ENCODE data around the gene BLNK.

BLNK gene

GRCh38 chr10:96261930-96262329, 9.4 kb downstream of the BLNK start:
- DNase-seq (ENCODE audit: low read depth, low spot score): no peak

GRCh38 chr10:96261132-96261531, 10.2 kb downstream of the BLNK start:
- no peak for DNase-seq (ENCODE audit: low read depth, low spot score)

- no peak for DNase-seq (ENCODE audit: low read depth, low spot score)
These were observed 11.4 kb downstream of the BLNK start for GRCh38 chr10:96260014-96260413.

GRCh38 chr10:96259150-96259549, 12.2 kb downstream of the BLNK start:
- no peak for DNase-seq (ENCODE audit: low read depth, low spot score)

- no peak for DNase-seq (ENCODE audit: low read depth, low spot score)
These were observed 13.4 kb downstream of the BLNK start for GRCh38 chr10:96257944-96258343.

GRCh38 chr10:96255549-96256333, 15.6 kb downstream of the BLNK start:
- no peak for DNase-seq (ENCODE audit: low read depth, low spot score)

GRCh38 chr10:96254976-96255375, 16.4 kb downstream of the BLNK start:
- DNase-seq (ENCODE audit: low read depth, low spot score): no peak

- no peak for DNase-seq (ENCODE audit: low read depth, low spot score)
These were observed 18.6 kb downstream of the BLNK start for GRCh38 chr10:96252730-96253129.

- DNase-seq (ENCODE audit: low read depth, low spot score): no peak
These were observed 21.0 kb downstream of the BLNK start for GRCh38 chr10:96250349-96250748.

GRCh38 chr10:96249264-96249663, 22.1 kb downstream of the BLNK start:
- DNase-seq (ENCODE audit: low read depth, low spot score): no peak

GRCh38 chr10:96244354-96244753, 27.0 kb downstream of the BLNK start:
- no peak for DNase-seq (ENCODE audit: low read depth, low spot score)

GRCh38 chr10:96243296-96243695, 28.1 kb downstream of the BLNK start:
- DNase-seq (ENCODE audit: low read depth, low spot score): no peak

GRCh38 chr10:96242822-96243221, 28.5 kb downstream of the BLNK start:
- DNase-seq (ENCODE audit: low read depth, low spot score): no peak

- no peak for DNase-seq (ENCODE audit: low read depth, low spot score)
These were observed 32.4 kb downstream of the BLNK start for GRCh38 chr10:96238646-96239623.

GRCh38 chr10:96236876-96237275, 34.5 kb downstream of the BLNK start:
- no peak for DNase-seq (ENCODE audit: low read depth, low spot score)

- DNase-seq (ENCODE audit: low read depth, low spot score): no peak
These were observed 35.3 kb downstream of the BLNK start for GRCh38 chr10:96236090-96236478.

- no peak for DNase-seq (ENCODE audit: low read depth, low spot score)
These were observed 35.9 kb downstream of the BLNK start for GRCh38 chr10:96235326-96236089.

- no peak for DNase-seq (ENCODE audit: low read depth, low spot score)
These were observed 37.4 kb downstream of the BLNK start for GRCh38 chr10:96233959-96234358.

- DNase-seq (ENCODE audit: low read depth, low spot score): no peak
These were observed 40.8 kb downstream of the BLNK start for GRCh38 chr10:96230527-96230926.

GRCh38 chr10:96229568-96230030, 41.8 kb downstream of the BLNK start:
- DNase-seq (ENCODE audit: low read depth, low spot score): peak; percentile 73

- DNase-seq (ENCODE audit: low read depth, low spot score): no peak
These were observed 42.9 kb downstream of the BLNK start for GRCh38 chr10:96228408-96228994.
